HCT116 (cell line): ENCODE measurements around the gene TTC9. TPM values are rescaled to one million over a fixed set of nuclear protein-coding genes. Genes with fewer than 3 reads are reported as not detected.

Experiments
- ATAC-seq: fragments of 200-7000 bp; cut with Tn5 transposase; 2 replicates; pipeline ENCODE4 v1.9.1; 2020; ENCODE audit warnings: mild to moderate bottlenecking, moderate library complexity
- BruUV-seq: library from RNA; stranded (reverse); fragments of 400-500 nt; replicated peaks from 2 replicates; lab custom pipeline; 2021; lab: Mats Ljungman, UMichigan
- CTCF ChIA-PET: fragments of 300-600 bp; sonication (Branson Sonifier 250); formaldehyde crosslinking; loops from one replicate; lab custom pipeline; 2021; ENCODE audit warnings: antibody characterized with exemption; lab: Charles Lee
- POLR2A ChIA-PET: fragments of 300-600, 350-600 bp; sonication (Branson Sonifier 250); formaldehyde crosslinking; loops from one replicate; lab custom pipeline; 2021; ENCODE audit warnings: antibody characterized with exemption; lab: Charles Lee
- RAD21 ChIA-PET, 2 experiments: fragments of 300-600 bp; sonication (Branson Sonifier 250); formaldehyde crosslinking; loops; one replicate each; lab custom pipeline; 2023; ENCODE audit warnings: low total read pairs in 2 of 2; ENCODE audit not compliant: uncharacterized antibody in 2 of 2, unreplicated experiment in 2 of 2, low non-redundant PET in 1 of 2; lab: Charles Lee
- DNase-seq: peaks from one replicate; pipeline ENCODE4 v3.0.0-alpha.2; 2010; ENCODE audit warnings: low read depth, low spot score
- H2AFZ ChIP-seq: fragments of 200-600 bp; shearing (Covaris generic), sonication (generic); 2 replicates; pipeline ENCODE4 v1.6.1; 2017; ENCODE audit warnings: low read depth, mixed run types, mixed read lengths, antibody characterized with exemption, low read length; ENCODE audit not compliant: poor library complexity, severe bottlenecking
- H3K27ac ChIP-seq: 2 replicates; pipeline ENCODE4 v1.5.1; 2012; ENCODE audit warnings: low read depth, low read length
- H3K27me3 ChIP-seq: fragments of 200-600 bp; sonication (generic); 2 replicates; pipeline ENCODE4 v1.6.1; 2016; ENCODE audit warnings: mixed run types, low read length, mixed read lengths; ENCODE audit not compliant: insufficient read depth
- H3K36me3 ChIP-seq, 2 experiments: fragments of 200-500 bp in 1 of 2; fragments of 200-600 bp in 1 of 2; sonication (Bioruptor generic) in 1 of 2; sonication (generic) in 1 of 2; 2 replicates each; pipeline versions ENCODE4 v1.5.1 to v1.6.1; 2014 to 2016; ENCODE audit warnings: low read length in 2 of 2, inconsistent platforms in 1 of 2, mixed read lengths in 1 of 2, mixed run types in 1 of 2; ENCODE audit not compliant: insufficient read depth in 2 of 2, control insufficient read depth in 1 of 2
- H3K4me1 ChIP-seq, 2 experiments: fragments of 200-600 bp in 1 of 2; sonication (generic) in 1 of 2; 2 replicates each; pipeline versions ENCODE4 v1.5.1 to v1.6.1; 2012 to 2017; ENCODE audit warnings: low read length in 2 of 2, inconsistent platforms in 1 of 2, mild to moderate bottlenecking in 1 of 2, mixed read lengths in 1 of 2, mixed run types in 1 of 2, moderate library complexity in 1 of 2; ENCODE audit not compliant: insufficient read depth in 2 of 2, control insufficient read depth in 1 of 2
- H3K4me2 ChIP-seq: fragments of 200-600 bp; sonication (generic); 2 replicates; pipeline ENCODE4 v1.6.1; 2017; ENCODE audit warnings: mixed run types, low read length, mixed read lengths
- H3K4me3 ChIP-seq, 2 experiments: fragments of 200-600 bp in 1 of 2; sonication (generic) in 1 of 2; replicated peaks in 1 of 2; 2 replicates each; pipeline ENCODE4 v1.5.1; 2011 to 2016; ENCODE audit warnings: low read length in 2 of 2, control low read depth in 1 of 2, low read depth in 1 of 2, mild to moderate bottlenecking in 1 of 2, mixed read lengths in 1 of 2, mixed run types in 1 of 2
- H3K79me2 ChIP-seq: fragments of 200-600 bp; sonication (generic); 2 replicates; pipeline ENCODE4 v1.6.1; 2017; ENCODE audit warnings: mild to moderate bottlenecking, mixed run types, low read length, moderate library complexity, mixed read lengths; ENCODE audit not compliant: insufficient read depth
- H3K9ac ChIP-seq: fragments of 200-600 bp; sonication (generic); 2 replicates; pipeline ENCODE4 v1.6.1; 2016; ENCODE audit warnings: low read length, mixed read lengths
- H3K9me2 ChIP-seq: fragments of 200-600 bp; sonication (generic), shearing (Covaris generic); 2 replicates; pipeline ENCODE4 v1.6.1; 2017; ENCODE audit warnings: mixed run types, mild to moderate bottlenecking, moderate library complexity; ENCODE audit not compliant: insufficient read depth
- H3K9me3 ChIP-seq, 2 experiments: fragments of 200-500 bp in 1 of 2; fragments of 200-600 bp in 1 of 2; sonication (Bioruptor generic) in 1 of 2; sonication (generic) in 1 of 2; 2 replicates each; pipeline ENCODE4 v1.6.1; 2014 to 2017; ENCODE audit warnings: low read length in 2 of 2, mixed read lengths in 2 of 2, inconsistent platforms in 1 of 2, low read depth in 1 of 2, mild to moderate bottlenecking in 1 of 2, mixed run types in 1 of 2, moderate library complexity in 1 of 2; ENCODE audit not compliant: control insufficient read depth in 1 of 2, insufficient read depth in 1 of 2
- H4K20me1 ChIP-seq: fragments of 200-600 bp; sonication (generic), shearing (Covaris generic); 2 replicates; pipeline ENCODE4 v1.6.1; 2017; ENCODE audit warnings: mixed run types, mild to moderate bottlenecking, moderate library complexity; ENCODE audit not compliant: insufficient read depth
- ATF3 ChIP-seq: IDR thresholded peaks from 2 replicates; pipeline ENCODE4 v1.6.1; 2012
- CEBPB ChIP-seq: IDR thresholded peaks from 2 replicates; pipeline ENCODE4 v1.6.1; 2012; ENCODE audit warnings: low read depth
- EZH2phosphoT487 ChIP-seq: fragments of 200-600 bp; IDR thresholded peaks from 2 replicates; pipeline ENCODE4 v1.6.1; 2018; ENCODE audit warnings: antibody characterized with exemption, borderline replicate concordance
- POLR2AphosphoS5 ChIP-seq: IDR thresholded peaks from 2 replicates; pipeline ENCODE4 v1.6.1; 2011; ENCODE audit warnings: mild to moderate bottlenecking, low read depth, low read length, moderate library complexity
- RAD21 ChIP-seq: IDR thresholded peaks from 2 replicates; pipeline ENCODE4 v1.6.1; 2012; ENCODE audit warnings: low read depth, mild to moderate bottlenecking
- REST ChIP-seq: IDR thresholded peaks from 2 replicates; pipeline ENCODE4 v1.6.1; 2012; ENCODE audit warnings: low read depth
- SP1 ChIP-seq: IDR thresholded peaks from 2 replicates; pipeline ENCODE4 v1.6.1; 2012; ENCODE audit warnings: low read depth
- SRF ChIP-seq: IDR thresholded peaks from 2 replicates; pipeline ENCODE4 v1.6.1; 2012; ENCODE audit warnings: low read depth
- ZBTB33 ChIP-seq: IDR thresholded peaks from 2 replicates; pipeline ENCODE4 v1.6.1; 2011; ENCODE audit warnings: mild to moderate bottlenecking, low read length, moderate library complexity; ENCODE audit not compliant: insufficient replicate concordance; ENCODE audit errors: extremely low read depth
- ZNF274 ChIP-seq: fragments of 200-500 bp; sonication (Bioruptor generic); IDR thresholded peaks from 2 replicates; pipeline ENCODE4 v1.6.1; 2014; ENCODE audit warnings: mild to moderate bottlenecking, low read depth, low read length, inconsistent platforms
- intact Hi-C: fragments of 100-400 bp; cut with micrococcal nuclease; formaldehyde crosslinking; loops from 2 replicates; pipeline ENCODE4 v1.10.0; 2022
- total RNA-seq: library from RNA; stranded (reverse); gene quantifications from one replicate; pipeline ENCODE4 v1.2.1, GENCODE V29; 2021; ENCODE audit not compliant: unreplicated experiment

The TTC9 gene
- total RNA-seq, 1 experiment from 2014 or later, result 2.4 TPM

GRCh38 chr14:70721542-70721941 is 79.8 kb downstream of the TTC9 start:
- no peak overlapping the region for H2AFZ ChIP-seq
- no peaks in the 10 kb centered on the region for H3K79me2 ChIP-seq
- no TSS peak for BruUV-seq
- H3K9ac ChIP-seq, result no peak overlapping the region
- H3K27me3 ChIP-seq, result no peaks in the 10 kb centered on the region
- H3K27ac ChIP-seq, result no peak overlapping the region
- ChIA-PET POLR2A (no interaction called here), CTCF (interaction anchor here (1.2 kb wide), 1 partner anchor 8 kb away, joined by 4 read pairs; no protein-coding TSS in a partner anchor), RAD21 (no interaction called here)
- ATAC-seq (no peak), DNase-seq (no peak)
- no peak overlapping the region for H3K4me3 ChIP-seq
- no peak overlapping the region for H3K4me2 ChIP-seq
- no peaks in the 10 kb centered on the region for H3K9me2 ChIP-seq
- H3K9me3 ChIP-seq, result no peaks in the 10 kb centered on the region
- no peak for TF ChIP-seq SP1
- no peak for TF ChIP-seq SRF
- no peak for TF ChIP-seq POLR2AphosphoS5
- no peak for TF ChIP-seq ATF3
- no peak for TF ChIP-seq EZH2phosphoT487
- TF ChIP-seq ZNF274, result no peak
- no peak for TF ChIP-seq ZBTB33
- no peak for TF ChIP-seq RAD21
- TF ChIP-seq REST, result no peak
- TF ChIP-seq CEBPB, result no peak
- peaks cover 0 to 15% of the 10 kb centered on the region in 2 experiments; a peak in 2 of 4 replicates for H3K4me1 ChIP-seq
- intact Hi-C loops, result no loop called here
- H4K20me1 ChIP-seq, result no peaks in the 10 kb centered on the region
- H3K36me3 ChIP-seq, result no peaks in the 10 kb centered on the region
